ENCODE results near the gene FUOM.
"Not testable (repeated sequence)": the region's sequence is repeated elsewhere in the genome, so short reads cannot be mapped to it uniquely, and the experiment has no call there.

FUOM gene

GRCh38 chr10:133388236-133388972 lies 30.6 kb upstream of the FUOM start:
- no peak for DNase-seq

GRCh38 chr10:133386951-133387350 lies 29.1 kb upstream of the FUOM start:
- DNase-seq: not testable (repeated sequence)

DNA sequence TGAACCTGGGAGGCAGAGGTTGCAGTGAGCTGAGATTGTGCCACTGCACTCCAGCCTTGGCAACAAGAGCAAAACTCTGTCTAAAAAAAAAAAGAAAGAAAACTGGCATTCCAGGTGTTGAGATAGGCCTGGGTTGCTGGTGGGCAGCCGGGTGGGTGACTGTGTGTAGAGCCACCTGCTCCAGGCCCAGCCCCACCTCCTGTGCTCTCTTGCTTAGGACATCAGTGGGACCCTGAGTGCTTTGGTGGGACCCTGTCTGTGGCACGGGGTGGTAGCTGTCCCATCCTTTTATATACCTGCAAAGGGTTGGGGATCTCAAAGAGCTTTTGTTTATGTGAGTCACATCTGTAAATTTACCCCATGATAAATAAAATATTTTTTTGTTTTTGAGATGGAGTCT lies 27.4 kb upstream of the FUOM start:
- DNase-seq: no peak

GRCh38 chr10:133384071-133384470 lies 26.3 kb upstream of the FUOM start:
- no peak for DNase-seq

- no peak for DNase-seq
These were observed 25.7 kb upstream of the FUOM start for GRCh38 chr10:133383551-133383950.

GRCh38 chr10:133381036-133381435 lies 23.2 kb upstream of the FUOM start:
- no peak for DNase-seq

GRCh38 chr10:133379801-133380666 lies 22.2 kb upstream of the FUOM start:
- DNase-seq: peak in 1 of 2 donors; percentile 18

- peak; percentile 57 to 62 for DNase-seq
These were observed 21.5 kb upstream of the FUOM start, which contains the start of gene PAOX for GRCh38 chr10:133379152-133379800. TSS of gene PAOX (plus strand) at chr10:133379262. CDS start at chr10:133379317, 55 bp downstream.

DNA sequence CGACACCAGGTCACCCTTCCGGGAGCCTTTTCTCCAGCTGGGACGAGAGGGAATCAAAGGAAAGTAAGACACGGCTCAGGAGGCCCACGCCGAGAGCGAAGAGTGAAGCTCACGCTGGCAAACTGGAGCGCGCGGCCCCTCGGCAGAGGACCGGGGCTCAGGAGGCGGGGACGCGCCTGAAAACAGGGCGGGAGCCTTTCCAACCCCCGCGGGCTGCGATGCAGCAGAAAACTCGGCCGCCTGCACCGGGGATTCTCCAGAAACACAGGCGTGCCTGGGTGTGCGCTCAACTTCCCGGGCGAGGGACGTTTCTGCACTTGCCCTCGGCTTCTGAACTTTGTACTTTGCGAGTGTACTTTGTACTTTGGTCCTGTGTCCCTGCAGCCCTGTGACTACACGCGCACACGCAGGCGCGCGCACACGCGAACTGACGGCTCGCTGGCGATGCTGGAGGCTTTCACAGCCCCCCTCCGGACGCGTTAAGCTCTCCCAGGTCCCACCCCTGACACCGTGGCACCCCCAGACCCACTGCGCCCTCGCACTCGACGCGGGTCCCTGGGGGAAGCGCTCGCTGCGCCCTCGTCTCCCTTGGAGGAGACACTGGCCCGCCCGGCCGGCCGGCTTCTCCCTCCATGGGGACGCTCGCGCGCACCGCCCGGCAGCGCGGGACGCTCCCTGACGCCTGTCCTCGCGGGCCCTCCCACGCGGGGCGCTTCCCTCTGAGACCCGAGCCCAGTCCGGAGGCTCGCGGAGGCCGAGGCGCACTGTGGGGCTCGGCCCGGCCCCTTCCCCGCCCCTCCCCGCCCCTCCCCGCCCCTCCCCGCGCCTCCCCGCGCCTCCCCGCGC lies 20.7 kb upstream of the FUOM start:
- peak; percentile 45 to 58 for DNase-seq

DNA sequence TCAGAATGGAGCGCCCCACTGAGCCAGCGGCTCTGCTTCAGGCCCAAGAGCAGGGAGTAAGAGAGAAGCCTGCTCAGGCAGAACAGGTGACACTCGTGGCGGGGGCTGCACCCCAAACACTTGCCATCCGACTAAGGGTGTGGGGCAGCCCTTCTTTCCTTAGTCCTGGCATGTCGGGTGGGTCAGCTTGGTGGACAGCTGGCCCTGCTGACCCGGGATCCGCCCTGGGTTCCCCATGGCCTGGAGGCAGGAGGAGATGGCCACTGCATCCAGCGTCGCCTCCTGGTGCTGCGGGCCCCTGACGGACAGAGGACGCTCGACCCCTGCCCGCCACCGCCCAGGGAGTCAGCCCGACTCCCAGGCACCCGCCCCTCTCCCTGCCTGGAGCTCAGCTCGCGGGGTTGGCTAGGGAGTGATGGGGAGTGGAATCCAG lies 20.0 kb upstream of the FUOM start:
- DNase-seq: no peak

- no peak for DNase-seq
These were observed 19.4 kb upstream of the FUOM start for GRCh38 chr10:133377025-133377817.

DNA sequence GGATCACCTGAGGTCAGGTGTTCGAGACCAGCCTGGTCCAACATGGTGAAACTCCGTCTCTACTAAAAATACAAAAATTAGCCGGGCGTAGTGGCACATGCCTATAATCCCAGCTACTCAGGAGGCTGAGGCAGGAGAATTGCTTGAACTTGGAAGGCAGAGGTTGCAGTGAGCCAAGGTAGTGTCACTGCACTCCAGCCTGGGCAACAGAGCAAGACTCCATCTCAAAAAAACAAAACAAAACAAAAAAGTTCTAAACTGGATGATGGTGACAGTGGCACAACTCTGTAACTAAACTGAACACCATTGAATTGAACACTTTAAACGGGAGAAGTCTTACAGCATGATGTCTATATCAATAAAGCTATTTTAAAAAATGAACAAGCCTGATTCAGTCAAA lies 18.4 kb upstream of the FUOM start:
- DNase-seq: not testable (repeated sequence)

GRCh38 chr10:133375357-133376115 lies 17.7 kb upstream of the FUOM start:
- peak in 1 of 2 donors; percentile 19 for DNase-seq

DNA sequence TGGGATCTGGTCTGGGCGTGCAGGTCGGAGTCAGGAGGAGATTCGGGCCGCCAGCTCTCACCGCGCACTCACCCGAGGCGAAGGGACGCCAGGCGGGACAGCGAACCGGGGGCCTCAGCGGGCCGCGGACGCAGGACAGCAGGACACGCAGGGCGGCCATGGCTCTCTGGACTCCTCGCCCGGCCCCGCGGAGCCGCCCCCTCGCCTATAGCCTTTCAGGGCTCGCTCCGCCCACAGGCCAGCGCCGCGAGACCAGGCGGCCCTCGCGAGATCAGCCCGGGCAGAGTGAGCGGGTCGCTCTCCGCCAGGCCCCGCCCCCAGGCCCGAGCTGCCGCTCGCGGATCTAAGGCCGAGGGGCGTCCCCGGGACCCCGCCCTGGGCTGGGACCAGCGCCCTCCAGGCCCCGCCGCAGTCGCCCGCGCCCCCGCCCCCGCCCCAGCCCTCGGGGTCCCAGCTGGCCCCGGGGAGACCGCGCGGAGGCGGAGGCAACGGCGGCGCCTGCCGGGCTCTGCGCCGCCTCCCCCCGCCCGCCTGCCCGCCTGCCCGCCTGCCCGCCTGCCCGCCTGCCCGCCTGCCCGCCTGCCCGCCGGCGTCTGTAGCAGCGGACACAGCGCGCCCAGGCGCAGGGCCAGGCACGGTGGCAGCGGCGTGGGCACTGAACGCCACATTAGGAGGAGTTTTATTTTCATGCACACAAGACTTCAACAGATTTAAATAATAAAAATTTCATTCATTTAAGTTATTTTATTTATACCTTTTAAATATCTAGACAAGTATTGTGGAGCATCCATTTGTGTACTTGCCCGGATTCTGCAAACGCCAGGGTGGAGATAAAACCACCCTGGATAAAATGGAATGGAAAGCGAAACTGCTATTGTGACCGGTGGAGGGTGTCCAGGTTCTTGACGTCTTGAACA lies 15.6 kb upstream of the FUOM start, which contains the start of gene ECHS1:
TSS of gene ECHS1 (minus strand) at position 181 of the 917 bp plus-strand sequence. CDS start at position 160, 21 bp downstream.
- DNase-seq: peak; percentile 91 to 92

DNA sequence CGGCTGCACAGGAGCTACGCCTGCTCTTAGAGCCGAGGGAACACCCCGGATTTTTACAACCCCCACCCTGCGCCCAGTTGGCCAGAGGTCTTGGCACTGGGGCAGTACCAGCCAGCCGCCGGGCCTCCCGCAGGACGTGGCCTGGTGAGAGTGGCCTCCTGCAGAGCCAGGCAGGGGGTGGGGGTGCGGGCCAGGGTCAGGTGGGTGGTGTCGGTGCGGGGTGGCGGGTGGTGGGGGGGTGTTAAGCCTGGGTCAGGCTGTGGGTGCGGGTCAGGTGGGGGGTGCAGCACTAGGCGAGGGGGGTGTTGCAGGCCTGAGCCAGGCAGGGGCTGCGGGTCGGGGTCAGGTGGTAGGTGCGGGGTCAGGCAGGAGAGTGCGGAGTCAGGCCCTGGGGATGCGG lies 14.7 kb upstream of the FUOM start:
- DNase-seq: no peak

DNA sequence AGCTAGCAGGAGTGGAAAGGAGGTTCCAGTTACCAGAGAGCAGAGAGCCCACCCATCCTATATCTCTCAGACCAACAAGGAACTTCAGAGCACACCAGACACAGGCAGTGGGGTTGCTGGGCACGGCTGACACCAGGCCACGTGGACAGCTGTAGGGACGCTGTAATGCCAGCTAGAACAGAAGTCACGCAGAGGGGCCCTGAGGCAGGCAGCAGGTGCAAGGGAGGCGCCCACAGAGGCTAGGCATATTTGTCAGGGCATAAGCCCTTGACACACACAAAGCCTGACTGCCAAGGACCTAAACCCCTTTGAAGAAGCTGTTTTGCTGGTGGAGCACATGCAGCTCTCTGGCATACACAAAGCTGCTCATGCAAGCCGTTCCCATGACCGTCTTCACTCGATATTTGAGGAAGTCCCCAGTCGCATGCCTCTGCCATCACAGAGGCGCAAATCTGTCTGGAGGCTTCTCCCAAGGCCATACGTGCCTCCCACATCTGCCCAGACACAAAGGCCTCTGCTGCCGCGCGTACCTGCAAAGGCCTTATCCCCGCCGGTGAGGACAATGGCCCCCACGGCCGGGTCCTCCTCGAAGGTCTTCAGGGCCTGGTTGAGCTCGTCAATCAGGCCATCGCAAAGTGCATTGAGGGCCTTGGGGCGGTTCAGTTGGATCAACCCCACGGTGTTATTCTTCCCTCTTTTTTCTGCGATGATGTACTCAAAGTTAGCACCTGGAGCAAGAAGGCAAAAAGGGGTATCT lies 12.4 kb upstream of the FUOM start:
- DNase-seq: no peak

GRCh38 chr10:133368153-133368552 lies 10.3 kb upstream of the FUOM start:
- DNase-seq: no peak

- DNase-seq: not testable (repeated sequence)
These were observed 9.6 kb upstream of the FUOM start for GRCh38 chr10:133367461-133367860.

GRCh38 chr10:133366751-133367150 lies 8.9 kb upstream of the FUOM start:
- DNase-seq: no peak

All from hippocampal formation (tissue), 2 donors.